Hepatocyte (in vitro differentiated cells): ENCODE results near the gene BCAN. TPM values are rescaled to one million over a fixed set of nuclear protein-coding genes. Genes with fewer than 3 reads are reported as not detected.

ENCODE experiments used
- DNase-seq: peaks from one replicate; pipeline ENCODE4 v3.0.0-alpha.2; 2016; ENCODE audit warnings: low spot score
- H2AFZ ChIP-seq: fragments of 200-600 bp; sonication (generic); 2 replicates; pipeline ENCODE4 v1.6.0; 2016; ENCODE audit warnings: antibody characterized with exemption, mild to moderate bottlenecking
- H3K27ac ChIP-seq: fragments of 200-600 bp; sonication (generic); 2 replicates; pipeline ENCODE4 v1.5.1; 2016; ENCODE audit warnings: mild to moderate bottlenecking
- H3K27me3 ChIP-seq: fragments of 200-600 bp; sonication (generic); 2 replicates; pipeline ENCODE4 v1.6.1; 2016
- H3K36me3 ChIP-seq: fragments of 200-600 bp; sonication (generic); replicated peaks from 2 replicates; pipeline ENCODE4 v1.5.1; 2016; ENCODE audit warnings: low read depth; ENCODE audit not compliant: insufficient read depth
- H3K4me1 ChIP-seq: fragments of 200-600 bp; sonication (generic); 2 replicates; pipeline ENCODE4 v1.5.1; 2016; ENCODE audit warnings: mild to moderate bottlenecking, moderate library complexity; ENCODE audit not compliant: insufficient read depth
- H3K4me2 ChIP-seq: fragments of 200-600 bp; sonication (generic); 2 replicates; pipeline ENCODE4 v1.6.0; 2016
- H3K4me3 ChIP-seq: fragments of 200-600 bp; sonication (generic); 2 replicates; pipeline ENCODE4 v1.5.1; 2016; ENCODE audit warnings: mild to moderate bottlenecking
- H3K79me2 ChIP-seq: fragments of 200-600 bp; sonication (generic); 2 replicates; pipeline ENCODE4 v1.6.0; 2017; ENCODE audit warnings: mild to moderate bottlenecking
- H3K9me2 ChIP-seq: fragments of 200-600 bp; sonication (generic); replicated peaks from 2 replicates; pipeline ENCODE4 v1.6.0; 2017; ENCODE audit warnings: mild to moderate bottlenecking; ENCODE audit not compliant: insufficient read depth
- H3K9me3 ChIP-seq: fragments of 200-600 bp; sonication (generic); 2 replicates; pipeline ENCODE4 v1.5.1; 2016; ENCODE audit warnings: low read depth, mild to moderate bottlenecking
- H4K20me1 ChIP-seq: fragments of 200-600 bp; sonication (generic); 2 replicates; pipeline ENCODE4 v1.6.0; 2016; ENCODE audit warnings: mild to moderate bottlenecking; ENCODE audit not compliant: insufficient read depth, poor library complexity, severe bottlenecking
- EZH2 ChIP-seq: fragments of 200-600 bp; sonication (generic); IDR thresholded peaks from 2 replicates; pipeline ENCODE4 v1.6.1; 2016; ENCODE audit warnings: antibody characterized with exemption, mild to moderate bottlenecking, borderline replicate concordance
- EZH2phosphoT487 ChIP-seq: fragments of 200-600 bp; sonication (generic); IDR thresholded peaks from one replicate; pipeline ENCODE4 v1.6.1; 2018; ENCODE audit warnings: antibody characterized with exemption, mild to moderate bottlenecking, low read depth, moderate library complexity; ENCODE audit not compliant: unreplicated experiment, severe bottlenecking
- WGBS: methylation state at CpG from one replicate; pipeline ENCODE4 v1.1.6; 2016; ENCODE audit warnings: low lambda C conversion rate; ENCODE audit errors: missing lambda C conversion rate; 5-methylcytosine and 5-hydroxymethylcytosine counted together
- polyA plus RNA-seq: library from polyadenylated mRNA; unstranded; fragments of >200 nt; fragmentation: Nextera tagmentation; extraction: Ambion mirVana; gene quantifications from 2 replicates; pipeline ENCODE4 v1.2.1, GENCODE V29; 2016
- total RNA-seq: library from RNA; depleted of rRNA; stranded (reverse); fragments of >200 nt; gene quantifications from 2 replicates; pipeline ENCODE4 v1.2.3, GENCODE V29; 2014
- TF ChIP-seq, protein P1 (sequence below): fragments of 200-600 bp; sonication (generic); IDR thresholded peaks from 2 replicates; pipeline ENCODE4 v1.5.1; 2016; ENCODE audit warnings: antibody characterized with exemption, mild to moderate bottlenecking; ENCODE audit not compliant: poor library complexity

BCAN gene
- total and polyA plus RNA-seq, 2 experiments from 2014 or later: 0.03 TPM; not detected in 1

DNA sequence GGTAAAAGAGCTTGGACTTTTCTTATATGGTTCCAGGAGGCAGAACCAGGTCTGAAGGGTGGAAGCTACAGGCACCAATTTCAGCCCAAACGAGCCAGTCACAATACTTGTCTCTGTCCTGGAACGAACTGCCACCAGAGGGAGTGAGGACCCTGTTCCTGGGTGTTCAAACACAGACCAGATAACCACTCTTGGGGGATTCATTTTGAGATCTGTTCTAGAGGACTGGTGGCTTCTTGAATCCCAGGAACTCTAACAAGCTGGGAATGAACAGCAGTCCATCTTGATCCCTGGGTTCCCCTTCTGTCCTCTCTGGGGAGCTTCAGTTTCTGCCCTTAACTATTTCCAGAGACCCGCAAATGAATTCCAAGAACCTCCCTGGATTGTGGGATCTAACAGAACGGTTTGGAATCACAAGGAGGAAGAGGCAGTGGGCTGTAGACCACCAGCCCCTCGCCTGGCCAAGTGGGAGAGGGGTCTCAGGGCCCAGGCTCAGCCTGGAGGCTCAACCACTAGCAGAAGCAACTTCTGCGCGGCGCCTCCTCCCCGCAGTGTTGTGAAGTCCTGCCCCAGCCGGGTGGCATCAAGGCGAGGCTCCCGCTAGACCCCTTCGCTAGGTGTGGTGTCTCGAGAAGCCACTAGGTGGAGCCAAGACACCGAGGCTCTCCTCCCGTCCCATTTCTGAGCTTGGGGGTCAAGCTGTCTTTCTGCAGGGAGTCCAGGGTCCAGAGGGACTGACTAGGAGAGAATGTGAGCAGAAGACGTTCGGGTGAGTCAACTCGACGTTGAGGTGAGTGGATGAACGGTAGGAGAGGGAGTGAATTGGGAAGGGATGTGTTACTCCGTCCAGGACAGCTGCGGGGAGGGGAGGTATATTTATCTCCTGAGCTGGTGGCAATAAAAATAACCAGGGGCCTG lies 47.4 kb downstream of the BCAN start:
- Histone ChIP-seq H3K9me2 (no peaks in the 10 kb centered on the region), H4K20me1 (no peaks in the 10 kb centered on the region), H3K79me2 (peaks cover 5% of the 10 kb centered on the region), H3K4me3 (no peak overlapping the region), H3K27ac (peak overlapping the region; percentile 96), H3K36me3 (no peaks in the 10 kb centered on the region), H3K4me2 (peak overlapping the region; percentile 75), H2AFZ (peak overlapping the region; percentile 46), H3K9me3 (no peaks in the 10 kb centered on the region), H3K27me3 (no peaks in the 10 kb centered on the region), H3K4me1 (peaks cover 47% of the 10 kb centered on the region)
- TF ChIP-seq, protein P1, sequence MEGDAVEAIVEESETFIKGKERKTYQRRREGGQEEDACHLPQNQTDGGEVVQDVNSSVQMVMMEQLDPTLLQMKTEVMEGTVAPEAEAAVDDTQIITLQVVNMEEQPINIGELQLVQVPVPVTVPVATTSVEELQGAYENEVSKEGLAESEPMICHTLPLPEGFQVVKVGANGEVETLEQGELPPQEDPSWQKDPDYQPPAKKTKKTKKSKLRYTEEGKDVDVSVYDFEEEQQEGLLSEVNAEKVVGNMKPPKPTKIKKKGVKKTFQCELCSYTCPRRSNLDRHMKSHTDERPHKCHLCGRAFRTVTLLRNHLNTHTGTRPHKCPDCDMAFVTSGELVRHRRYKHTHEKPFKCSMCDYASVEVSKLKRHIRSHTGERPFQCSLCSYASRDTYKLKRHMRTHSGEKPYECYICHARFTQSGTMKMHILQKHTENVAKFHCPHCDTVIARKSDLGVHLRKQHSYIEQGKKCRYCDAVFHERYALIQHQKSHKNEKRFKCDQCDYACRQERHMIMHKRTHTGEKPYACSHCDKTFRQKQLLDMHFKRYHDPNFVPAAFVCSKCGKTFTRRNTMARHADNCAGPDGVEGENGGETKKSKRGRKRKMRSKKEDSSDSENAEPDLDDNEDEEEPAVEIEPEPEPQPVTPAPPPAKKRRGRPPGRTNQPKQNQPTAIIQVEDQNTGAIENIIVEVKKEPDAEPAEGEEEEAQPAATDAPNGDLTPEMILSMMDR: peak; percentile 96
- TF ChIP-seq EZH2: no peak
- under 1% methylated on average over 23 of the region's 23 CpGs for WGBS
- peak; percentile 93 for DNase-seq

DNA sequence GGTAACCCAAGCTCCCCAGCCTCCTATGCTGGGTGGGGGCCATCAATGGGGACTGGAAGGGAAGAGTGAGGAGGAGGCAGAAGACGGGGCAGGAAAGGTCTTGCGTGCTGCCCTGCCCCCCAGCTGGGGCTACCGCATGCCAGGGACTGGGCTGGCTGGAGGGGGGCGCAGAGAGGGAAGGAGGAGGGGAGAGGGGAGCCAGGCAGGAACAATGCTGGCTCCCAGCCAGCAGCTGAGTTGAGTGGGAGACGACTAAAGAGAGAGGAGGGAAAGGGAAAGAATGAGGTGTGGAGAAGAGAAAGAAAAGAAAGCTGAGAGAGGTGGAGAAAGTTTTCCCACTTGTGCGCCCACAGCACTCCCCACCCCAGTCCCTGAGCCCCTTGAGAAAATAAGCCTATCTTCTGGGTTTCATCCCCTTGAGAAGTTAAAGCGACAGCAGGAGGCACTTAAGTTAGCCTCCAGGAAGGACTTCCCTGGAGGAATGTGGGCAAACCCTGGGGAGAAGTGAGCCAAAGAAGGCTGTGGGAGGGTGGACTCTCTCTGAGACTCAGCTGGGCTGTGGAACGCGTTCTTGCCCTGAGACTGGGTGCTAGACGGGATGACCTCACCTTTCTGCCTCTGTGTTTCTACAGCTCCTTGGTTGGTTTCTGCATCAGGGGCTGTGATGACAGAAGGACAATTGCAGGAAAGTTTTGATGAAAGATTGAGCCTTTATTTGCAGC lies 48.2 kb downstream of the BCAN start:
- Histone ChIP-seq H3K4me2 (peak overlapping the region; percentile 75), H4K20me1 (no peaks in the 10 kb centered on the region)
- 25% methylated on average over 9 of the region's 10 CpGs for WGBS

DNA sequence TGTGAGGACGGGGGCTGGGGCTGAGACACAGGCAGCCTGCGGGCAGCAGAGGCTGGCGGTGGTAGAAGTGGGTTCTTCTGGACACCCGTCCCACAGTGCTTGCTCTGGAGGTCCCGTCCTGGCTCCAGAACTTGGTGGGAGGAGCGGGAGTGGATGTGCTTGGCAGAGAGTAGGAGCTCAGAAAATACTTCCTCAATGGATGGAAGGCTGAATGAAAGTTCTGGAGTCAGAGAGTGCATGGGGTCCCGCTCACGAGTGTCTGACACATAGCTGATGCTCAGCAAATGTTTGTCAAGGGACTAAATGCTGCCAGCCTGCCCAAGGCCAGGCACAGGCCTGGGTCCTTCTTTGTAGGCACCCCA lies 48.7 kb downstream of the BCAN start:
- peak overlapping the region; percentile 96 for H3K27ac ChIP-seq
- no peaks in the 10 kb centered on the region for H4K20me1 ChIP-seq
- H3K9me2 ChIP-seq: no peaks in the 10 kb centered on the region
- H3K36me3 ChIP-seq: no peaks in the 10 kb centered on the region
- peaks cover 54% of the 10 kb centered on the region for H3K4me1 ChIP-seq
- no peaks in the 10 kb centered on the region for H3K9me3 ChIP-seq
- H3K4me3 ChIP-seq: no peak overlapping the region
- WGBS: 70% methylated on average over 8 of the region's 8 CpGs
- H3K4me2 ChIP-seq: peak overlapping the region; percentile 75
- H2AFZ ChIP-seq: no peak overlapping the region
- H3K79me2 ChIP-seq: peaks cover 5% of the 10 kb centered on the region
- no peaks in the 10 kb centered on the region for H3K27me3 ChIP-seq
- DNase-seq: no peak
- TF ChIP-seq EZH2phosphoT487 (no peak), EZH2 (no peak)
- TF ChIP-seq, protein P1: no peak

More for the DNA sequence above, 48.2 kb downstream of the BCAN start:
- peak; percentile 75 for DNase-seq
- Histone ChIP-seq H3K4me1 (peaks cover 54% of the 10 kb centered on the region), H3K79me2 (peaks cover 5% of the 10 kb centered on the region), H3K4me3 (no peak overlapping the region), H3K27ac (peak overlapping the region; percentile 96), H3K27me3 (no peaks in the 10 kb centered on the region), H3K36me3 (no peaks in the 10 kb centered on the region), H3K9me3 (no peaks in the 10 kb centered on the region), H3K9me2 (no peaks in the 10 kb centered on the region), H2AFZ (no peak overlapping the region)
- no peak for TF ChIP-seq EZH2
- no peak for TF ChIP-seq EZH2phosphoT487
- TF ChIP-seq, protein P1: no peak
